ENCODE measurements around the gene S1PR2. TPM values are rescaled to one million over a fixed set of nuclear protein-coding genes. Genes with fewer than 3 reads are reported as not detected.

S1PR2 gene
- total and polyA plus RNA-seq, 9 of the 15 experiments (the other 6 are each of a cell fraction or from before 2014, with no cell fraction given), result 1.5 to 3.9 (median 2.0) TPM

- peak; percentile 10 for TF ChIP-seq RBM22 (IDR thresholded peaks at IDR 0.05; ENCODE audit: low read depth, low read length, poor library complexity, severe bottlenecking)
- TF ChIP-seq NR1H2 (CRISPR knock-in tag; IDR thresholded peaks at IDR 0.05), result peak; percentile 77; the same call in 1 of the 2 replicates
- TF ChIP-seq ETV6 (IDR thresholded peaks at IDR 0.05; ENCODE audit: borderline replicate concordance in 1 of 2, low read depth in 2 of 2, low read length in 1 of 2), result no peak; a peak in 1 of 4 replicates
- no peak for TF ChIP-seq ETV6 (CRISPR knock-in tag; IDR thresholded peaks at IDR 0.05; ENCODE audit: borderline replicate concordance)
- no peak for TF ChIP-seq JUNB (CRISPR knock-in tag; conservative IDR thresholded peaks at IDR 0.05)
- TF ChIP-seq ZFX (CRISPR knock-in tag; IDR thresholded peaks at IDR 0.05), result peak; percentile 59; the same call in 1 of the 2 replicates
- TF ChIP-seq UBTF (IDR thresholded peaks at IDR 0.05; ENCODE audit: borderline replicate concordance in 1 of 2, low read depth in 2 of 2, low read length in 2 of 2), result peak; percentile 70 to 82; a peak in 1 of 4 replicates
- no peak for TF ChIP-seq THRB (CRISPR knock-in tag; conservative IDR thresholded peaks at IDR 0.05)
- no peak for TF ChIP-seq ZNF609 (CRISPR knock-in tag; IDR thresholded peaks at IDR 0.05; ENCODE audit: borderline replicate concordance)
- no peak for TF ChIP-seq PRPF4 (IDR thresholded peaks at IDR 0.05; ENCODE audit: insufficient read depth, low read depth, low read length, poor library complexity, severe bottlenecking)
- no peak for TF ChIP-seq LCOR (CRISPR knock-in tag; IDR thresholded peaks at IDR 0.05)
- TF ChIP-seq HMG20A (CRISPR knock-in tag; conservative IDR thresholded peaks at IDR 0.05), result no peak
- no peak for TF ChIP-seq SRSF1 (IDR thresholded peaks at IDR 0.05; ENCODE audit: low read depth, low read length)
- TF ChIP-seq POLR3G (IDR thresholded peaks at IDR 0.05; ENCODE audit: extremely low read depth, insufficient read length, insufficient replicate concordance), result no peak
- TF ChIP-seq ZNF699 (CRISPR knock-in tag; IDR thresholded peaks at IDR 0.05; ENCODE audit: insufficient replicate concordance), result no peak
- no peak for TF ChIP-seq RAD51 (IDR thresholded peaks at IDR 0.05; ENCODE audit: borderline replicate concordance, low read depth)
- no peak for TF ChIP-seq YY1 (IDR thresholded peaks at IDR 0.05; ENCODE audit: borderline replicate concordance in 1 of 3, control insufficient read depth in 1 of 3, extremely low read depth in 1 of 3, insufficient read depth in 3 of 3, insufficient read length in 1 of 3, insufficient replicate concordance in 2 of 3, low read depth in 1 of 3, low read length in 2 of 3)
- TF ChIP-seq FOXK2 (conservative IDR thresholded peaks at IDR 0.05 in 1 of 2, IDR thresholded peaks at IDR 0.05 in 1 of 2; ENCODE audit: low read depth in 2 of 2), result no peak
- TF ChIP-seq FOXJ3 (CRISPR knock-in tag; IDR thresholded peaks at IDR 0.05), result no peak
Measured at GRCh38 chr19:10270180-10270615, 39.1 kb upstream of the S1PR2 start (continued).

Data from K562 (cell line).